NCI-H524 (cell line): Measurements from ENCODE around the gene SHOC1.
"Not testable (repeated sequence)": the region's sequence is repeated elsewhere in the genome, so short reads cannot be mapped to it uniquely, and the experiment has no call there.

Experiments
- DNase-seq, 2 experiments: peaks; one replicate each; lab custom pipeline; 2025; lab: John Stamatoyannopoulos, UW

Gene SHOC1

GRCh38 chr9:111794835-111795556 is at the start of gene SHOC1:
TSS of gene SHOC1 (minus strand) at chr9:111794937. CDS start at chr9:111791418, 3,519 bp downstream.
- no peak for DNase-seq

GRCh38 chr9:111843971-111844370 is 49.2 kb upstream of the SHOC1 start:
- DNase-seq, result no peak

- no peak for DNase-seq
Measured at GRCh38 chr9:111842313-111842712, 47.6 kb upstream of the SHOC1 start.

GRCh38 chr9:111840442-111840841 is 45.7 kb upstream of the SHOC1 start:
- DNase-seq, result no peak

GRCh38 chr9:111839987-111840386 is 45.2 kb upstream of the SHOC1 start:
- DNase-seq, result no peak

- no peak for DNase-seq
Measured at GRCh38 chr9:111839387-111839786, 44.6 kb upstream of the SHOC1 start.

- no peak for DNase-seq
Measured at GRCh38 chr9:111838439-111838838, 43.7 kb upstream of the SHOC1 start.

- DNase-seq, result no peak
Measured at GRCh38 chr9:111836311-111836710, 41.6 kb upstream of the SHOC1 start.

- DNase-seq, result no peak
Measured at GRCh38 chr9:111833941-111834340, 39.2 kb upstream of the SHOC1 start.

- no peak for DNase-seq
Measured at GRCh38 chr9:111832449-111832848, 37.7 kb upstream of the SHOC1 start.

- no peak for DNase-seq
Measured at GRCh38 chr9:111831371-111832108, 36.8 kb upstream of the SHOC1 start.

GRCh38 chr9:111828193-111828592 is 33.5 kb upstream of the SHOC1 start:
- no peak for DNase-seq

- no peak for DNase-seq
Measured at GRCh38 chr9:111825468-111826145, 30.9 kb upstream of the SHOC1 start.

- DNase-seq, result no peak
Measured at GRCh38 chr9:111821006-111821528, 26.3 kb upstream of the SHOC1 start.

GRCh38 chr9:111819360-111819759 is 24.6 kb upstream of the SHOC1 start:
- DNase-seq, result no peak

GRCh38 chr9:111815285-111816070 is 20.7 kb upstream of the SHOC1 start:
- peak in 1 of 2 experiments; percentile 14 for DNase-seq

GRCh38 chr9:111812337-111812736 is 17.6 kb upstream of the SHOC1 start:
- no peak for DNase-seq

- DNase-seq, result no peak
Measured at GRCh38 chr9:111810908-111811307, 16.2 kb upstream of the SHOC1 start.

- not testable (repeated sequence) for DNase-seq
Measured at GRCh38 chr9:111810415-111810814, 15.7 kb upstream of the SHOC1 start.

GRCh38 chr9:111807197-111807596 is 12.5 kb upstream of the SHOC1 start:
- no peak for DNase-seq

- DNase-seq, result no peak
Measured at GRCh38 chr9:111806259-111806658, 11.5 kb upstream of the SHOC1 start.

- DNase-seq, result no peak
Measured at GRCh38 chr9:111805830-111806241, 11.1 kb upstream of the SHOC1 start.
